Tibial nerve (tissue), 4 donors: Measurements from ENCODE around the gene GNB1L.

Experiments used
- CTCF ChIP-seq, 5 experiments: fragments of 200-600 bp in 3 of 5; fragments of 450-650 bp in 2 of 5; sonication (generic) in 3 of 5; IDR thresholded peaks; one replicate each; pipeline ENCODE4 v1.5.1; 2016 to 2019; ENCODE audit warnings: antibody characterized with exemption in 5 of 5, mild to moderate bottlenecking in 3 of 5, moderate library complexity in 2 of 5
- EP300 ChIP-seq, 2 donors: sonication (generic); formaldehyde crosslinking; IDR thresholded peaks; one replicate each; pipeline ENCODE4 v1.6.1; 2017; ENCODE audit warnings: antibody characterized with exemption in 2 of 2, mild to moderate bottlenecking in 1 of 2
- POLR2A ChIP-seq, 2 donors: fragments of 450-650 bp; IDR thresholded peaks; one replicate each; pipeline ENCODE4 v1.6.1; 2017; ENCODE audit warnings: antibody characterized with exemption in 2 of 2, mild to moderate bottlenecking in 2 of 2, moderate library complexity in 2 of 2

- TF ChIP-seq EP300 (IDR thresholded peaks at IDR 0.05) (no peak), CTCF (IDR thresholded peaks at IDR 0.05) (no peak), POLR2A (IDR thresholded peaks at IDR 0.05) (no peak)
These were observed 114.1 kb downstream of the GNB1L start for GRCh38 chr22:19740586-19740985.
